Adipocyte (in vitro differentiated cells): ENCODE data around the gene CYTH2.
A peak's percentile ranks its signal among the peaks of the same experiment; 100 is the strongest.

Experiments used
- DNase-seq: peaks from one replicate; pipeline ENCODE4 v3.0.0-alpha.2; 2015; ENCODE audit warnings: low read depth
- H3K27me3 ChIP-seq: replicated peaks from 2 replicates; pipeline ENCODE4 v1.7.0; 2013; ENCODE audit warnings: mild to moderate bottlenecking, low read length, moderate library complexity; ENCODE audit not compliant: control insufficient read depth, insufficient read depth
- H3K36me3 ChIP-seq: 2 replicates; pipeline ENCODE4 v1.7.0; 2013; ENCODE audit warnings: low read length, mild to moderate bottlenecking, moderate library complexity; ENCODE audit not compliant: control insufficient read depth, insufficient read depth, severe bottlenecking
- H3K4me1 ChIP-seq: 2 replicates; pipeline ENCODE4 v1.7.0; 2013; ENCODE audit warnings: mild to moderate bottlenecking, low read length, moderate library complexity; ENCODE audit not compliant: control insufficient read depth, insufficient read depth
- H3K4me3 ChIP-seq: 2 replicates; pipeline ENCODE4 v1.7.0; 2013; ENCODE audit warnings: mild to moderate bottlenecking, low read length, moderate library complexity
- H3K9ac ChIP-seq: 2 replicates; pipeline ENCODE4 v1.7.0; 2013; ENCODE audit warnings: mild to moderate bottlenecking, low read length, moderate library complexity
- H3K9me3 ChIP-seq: 2 replicates; pipeline ENCODE4 v1.7.0; 2013; ENCODE audit warnings: mild to moderate bottlenecking, low read length, moderate library complexity; ENCODE audit not compliant: control insufficient read depth

Gene CYTH2

GRCh38 chr19:48524221-48524620 is 55.1 kb downstream of the CYTH2 start:
- DNase-seq: no peak
- Histone ChIP-seq H3K36me3 (no peaks in the 10 kb centered on the region), H3K9ac (no peak overlapping the region), H3K9me3 (peaks cover 28% of the 10 kb centered on the region), H3K4me1 (no peaks in the 10 kb centered on the region), H3K27me3 (no peaks in the 10 kb centered on the region), H3K4me3 (no peak overlapping the region)

GRCh38 chr19:48524732-48525131 is 55.6 kb downstream of the CYTH2 start:
- H3K9ac ChIP-seq: no peak overlapping the region
- no peaks in the 10 kb centered on the region for H3K27me3 ChIP-seq
- H3K4me3 ChIP-seq: no peak overlapping the region
- H3K9me3 ChIP-seq: peaks cover 30% of the 10 kb centered on the region
- DNase-seq: no peak
- H3K4me1 ChIP-seq: no peaks in the 10 kb centered on the region
- H3K36me3 ChIP-seq: no peaks in the 10 kb centered on the region

GRCh38 chr19:48529156-48529555 is 60.0 kb downstream of the CYTH2 start:
- Histone ChIP-seq H3K36me3 (no peaks in the 10 kb centered on the region), H3K27me3 (no peaks in the 10 kb centered on the region), H3K4me3 (no peak overlapping the region), H3K9ac (no peak overlapping the region), H3K4me1 (no peaks in the 10 kb centered on the region), H3K9me3 (peaks cover 27% of the 10 kb centered on the region)
- DNase-seq: no peak

GRCh38 chr19:48530066-48530720 is 61.0 kb downstream of the CYTH2 start:
- H3K36me3 ChIP-seq: no peaks in the 10 kb centered on the region
- H3K27me3 ChIP-seq: no peaks in the 10 kb centered on the region
- peak; percentile 15 for DNase-seq
- H3K4me1 ChIP-seq: no peaks in the 10 kb centered on the region
- H3K9me3 ChIP-seq: peaks cover 22% of the 10 kb centered on the region
- no peak overlapping the region for H3K9ac ChIP-seq
- H3K4me3 ChIP-seq: no peak overlapping the region

- no peaks in the 10 kb centered on the region for H3K36me3 ChIP-seq
- H3K9ac ChIP-seq: no peak overlapping the region
These were observed 61.6 kb downstream of the CYTH2 start for GRCh38 chr19:48530770-48531169.

More at GRCh38 chr19:48530770-48531169, 61.6 kb downstream of the CYTH2 start:
- Histone ChIP-seq H3K27me3 (no peaks in the 10 kb centered on the region), H3K9me3 (peaks cover 22% of the 10 kb centered on the region), H3K4me1 (no peaks in the 10 kb centered on the region), H3K4me3 (no peak overlapping the region)
- DNase-seq: no peak
